Ramos (cell line): ENCODE data around the gene SCML2.
"Not testable (repeated sequence)": the region's sequence is repeated elsewhere in the genome, so short reads cannot be mapped to it uniquely, and the experiment has no call there.

Experiments used
- in situ Hi-C: fragments of 300-500 bp; cut with MboI; formaldehyde crosslinking; loops from one replicate; pipeline ENCODE4 v1.14.3; 2022; ENCODE audit warnings: low sequenced_read_pairs; ENCODE audit not compliant: unreplicated experiment

Gene SCML2

GRCh38 chrX:18354369-18355223, at the start of gene SCML2:
Gene SCML2, minus strand, starts transcription at chrX:18354688. Its CDS starts 20,617 bp downstream, at chrX:18334071.
- in situ Hi-C loops = no loop called here

GRCh38 chrX:18401848-18402213, 47.3 kb upstream of the SCML2 start:
- in situ Hi-C loops = no loop called here

GRCh38 chrX:18394477-18394876, 40.0 kb upstream of the SCML2 start:
- in situ Hi-C loops = loop anchor here (25.0 kb wide), 2 partner anchors 493 to 607 kb away; no protein-coding TSS in a partner anchor

GRCh38 chrX:18390941-18391538, 36.6 kb upstream of the SCML2 start:
- in situ Hi-C loops = loop anchor here (25.0 kb wide), 2 partner anchors 496 to 604 kb away; no protein-coding TSS in a partner anchor

GRCh38 chrX:18389966-18390365, 35.5 kb upstream of the SCML2 start:
- in situ Hi-C loops = loop anchor here (25.0 kb wide), 2 partner anchors 497 to 603 kb away; no protein-coding TSS in a partner anchor

GRCh38 chrX:18377796-18378195, 23.3 kb upstream of the SCML2 start:
- in situ Hi-C loops = loop anchor here (5.0 to 25.0 kb wide), 3 partner anchors 435 to 590 kb away; no protein-coding TSS in a partner anchor

GRCh38 chrX:18375131-18375805, 20.8 kb upstream of the SCML2 start:
- in situ Hi-C loops = loop anchor here (5.0 to 25.0 kb wide), 3 partner anchors 433 to 588 kb away; no protein-coding TSS in a partner anchor

GRCh38 chrX:18369096-18369495, 14.6 kb upstream of the SCML2 start:
- in situ Hi-C loops = not testable (repeated sequence)

- in situ Hi-C loops = no loop called here
Measured at GRCh38 chrX:18368402-18368801, 13.9 kb upstream of the SCML2 start.

GRCh38 chrX:18360867-18361266, 6.4 kb upstream of the SCML2 start:
- in situ Hi-C loops = no loop called here

- in situ Hi-C loops = no loop called here
Measured at GRCh38 chrX:18353931-18354368, 538 bp downstream of the SCML2 start.

GRCh38 chrX:18351784-18352183, 2.7 kb downstream of the SCML2 start:
- in situ Hi-C loops = no loop called here

GRCh38 chrX:18348047-18348446, 6.4 kb downstream of the SCML2 start:
- in situ Hi-C loops = no loop called here

- in situ Hi-C loops = no loop called here
Measured at GRCh38 chrX:18309401-18309800, 45.1 kb downstream of the SCML2 start.

- in situ Hi-C loops = no loop called here
Measured at GRCh38 chrX:18297251-18297650, 57.2 kb downstream of the SCML2 start.

- in situ Hi-C loops = no loop called here
Measured at GRCh38 chrX:18294893-18295292, 59.6 kb downstream of the SCML2 start.

GRCh38 chrX:18291006-18291545, 63.4 kb downstream of the SCML2 start:
- in situ Hi-C loops = no loop called here

- in situ Hi-C loops = no loop called here
Measured at GRCh38 chrX:18290200-18290599, 64.3 kb downstream of the SCML2 start.

GRCh38 chrX:18288716-18289115, 65.8 kb downstream of the SCML2 start:
- in situ Hi-C loops = no loop called here

- in situ Hi-C loops = no loop called here
Measured at GRCh38 chrX:18286322-18286831, 68.1 kb downstream of the SCML2 start.
